Activated CD4-positive, alpha-beta T cell treated with anti-CD3 and anti-CD28 coated beads, Interleukin-2, amount 10 ng/mL, durations not matched to agents 7 days and 5 days (primary cell): ENCODE measurements around the gene WWOX. TPM values are rescaled to one million over a fixed set of nuclear protein-coding genes. Genes with fewer than 3 reads are reported as not detected.

Experiments used
- CTCF ChIA-PET: fragments of 350-600 bp; sonication (Branson Sonifier 250); formaldehyde crosslinking; loops from one replicate; lab custom pipeline; 2021; ENCODE audit warnings: antibody characterized with exemption; lab: Charles Lee
- POLR2A ChIA-PET: fragments of 350-600 bp; sonication (Branson Sonifier 250); formaldehyde crosslinking; loops from one replicate; lab custom pipeline; 2021; ENCODE audit warnings: antibody characterized with exemption; lab: Charles Lee
- DNase-seq: peaks from one replicate; pipeline ENCODE4 v3.0.0-alpha.2; 2020
- H3K27ac Mint-ChIP-seq: one replicate; pipeline ENCODE4 v1.8.0; 2021; ENCODE audit warnings: mild to moderate bottlenecking, moderate library complexity, mixed read lengths
- H3K27me3 Mint-ChIP-seq: one replicate; pipeline ENCODE4 v1.8.0; 2021; ENCODE audit warnings: mixed read lengths
- H3K36me3 Mint-ChIP-seq: one replicate; pipeline ENCODE4 v1.8.0; 2021; ENCODE audit warnings: low read depth, mixed read lengths
- H3K4me1 Mint-ChIP-seq: one replicate; pipeline ENCODE4 v1.8.0; 2021; ENCODE audit warnings: mixed read lengths
- H3K4me3 Mint-ChIP-seq: one replicate; pipeline ENCODE4 v1.8.0; 2021; ENCODE audit warnings: mild to moderate bottlenecking, moderate library complexity, mixed read lengths
- H3K9me3 Mint-ChIP-seq: one replicate; pipeline ENCODE4 v1.8.0; 2021; ENCODE audit warnings: mixed read lengths
- total RNA-seq, 2 experiments: library from RNA; stranded (reverse); gene quantifications; one replicate each; pipeline ENCODE4 v1.2.3, GENCODE V29; 2021

WWOX gene
- total RNA-seq, 2 experiments from 2014 or later, result 22.2 to 28.9 TPM

DNA sequence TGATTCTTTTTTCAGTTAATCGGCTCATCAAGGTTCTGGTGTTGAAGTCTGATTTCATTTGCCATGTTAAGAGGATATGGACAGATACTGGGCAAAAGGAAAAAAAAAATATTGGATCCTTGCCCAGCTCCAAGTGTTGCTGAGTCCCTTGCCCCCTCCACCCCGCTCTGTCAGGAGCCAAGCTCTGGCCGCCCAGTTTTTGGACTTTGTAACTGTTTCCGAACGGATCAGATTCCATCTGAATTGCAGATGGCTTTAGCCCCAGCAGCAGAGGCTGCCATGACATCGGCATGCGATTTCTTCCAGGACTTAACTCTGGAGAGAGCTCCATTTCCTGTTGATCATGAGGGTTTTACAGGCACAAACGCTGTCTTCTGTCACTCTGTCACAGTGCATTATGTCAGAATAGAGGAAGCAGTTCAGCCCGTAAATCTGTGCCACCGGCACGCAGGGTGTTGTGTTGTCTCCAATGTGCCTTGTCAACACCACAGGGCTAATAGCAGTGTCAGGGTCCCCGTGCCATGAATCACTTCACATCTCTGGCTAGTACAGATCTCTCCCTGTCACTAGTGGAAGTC lies 885.5 kb downstream of the WWOX start:
- H3K4me1 Mint-ChIP-seq, result no peaks in the 10 kb centered on the region
- POLR2A ChIA-PET, result no interaction called here
- H3K36me3 Mint-ChIP-seq, result no peaks in the 10 kb centered on the region
- H3K9me3 Mint-ChIP-seq, result peaks cover 7% of the 10 kb centered on the region
- H3K27me3 Mint-ChIP-seq, result no peaks in the 10 kb centered on the region
- H3K4me3 Mint-ChIP-seq, result no peak overlapping the region
- CTCF ChIA-PET, result interaction anchor here (1.8 kb wide), 1 partner anchor 8 kb away, joined by 5 read pairs; no protein-coding TSS in a partner anchor
- H3K27ac Mint-ChIP-seq, result no peak overlapping the region
- no peak for DNase-seq

DNA sequence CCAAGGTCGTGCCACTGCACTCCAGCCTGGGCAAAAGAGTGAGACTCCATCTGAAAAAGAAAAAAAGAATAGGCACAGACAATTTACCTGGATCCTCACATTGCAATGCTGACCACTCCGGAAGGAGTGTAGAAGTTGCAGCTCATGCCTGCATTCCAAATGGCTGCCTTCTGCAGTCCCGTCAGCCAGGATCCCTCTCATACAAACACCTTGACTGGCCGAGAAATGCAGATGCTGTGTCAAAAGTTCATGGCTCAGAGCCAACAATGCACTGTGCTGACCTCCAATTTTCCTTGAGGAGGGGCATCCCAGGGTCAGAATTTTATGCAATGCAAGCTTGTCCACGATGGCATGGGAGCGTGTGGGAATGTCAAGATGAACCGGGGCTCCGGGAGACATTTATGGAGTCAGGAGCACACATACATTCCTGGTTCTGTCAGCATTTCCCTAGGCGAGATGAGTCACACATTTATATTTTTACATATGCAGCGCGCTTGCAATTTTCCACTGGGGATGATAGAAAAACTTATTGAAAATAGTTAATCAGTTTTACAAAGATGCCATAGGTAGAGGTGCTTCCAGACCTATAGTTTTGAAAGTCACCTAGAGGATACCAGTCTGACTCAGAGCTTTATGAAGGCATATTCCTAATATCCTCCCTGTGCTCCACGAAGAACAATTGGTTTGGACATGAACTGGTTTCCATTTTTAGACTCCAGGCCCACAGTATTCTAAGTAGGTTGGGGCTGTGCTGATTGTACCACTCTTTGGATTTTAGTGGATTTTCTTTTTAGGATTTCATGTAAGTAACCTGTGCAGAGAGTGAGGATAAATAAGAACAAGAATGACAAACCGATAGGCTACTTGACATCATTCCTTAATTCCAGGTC lies 886.5 kb downstream of the WWOX start:
- Mint-ChIP-seq H3K27ac (no peak overlapping the region), H3K4me3 (no peak overlapping the region), H3K4me1 (no peaks in the 10 kb centered on the region), H3K9me3 (peaks cover 7% of the 10 kb centered on the region), H3K36me3 (no peaks in the 10 kb centered on the region), H3K27me3 (no peaks in the 10 kb centered on the region)
- no peak for DNase-seq
- CTCF ChIA-PET, result interaction anchor here (1.8 kb wide), 1 partner anchor 9 kb away, joined by 5 read pairs; no protein-coding TSS in a partner anchor
- POLR2A ChIA-PET, result no interaction called here

DNA sequence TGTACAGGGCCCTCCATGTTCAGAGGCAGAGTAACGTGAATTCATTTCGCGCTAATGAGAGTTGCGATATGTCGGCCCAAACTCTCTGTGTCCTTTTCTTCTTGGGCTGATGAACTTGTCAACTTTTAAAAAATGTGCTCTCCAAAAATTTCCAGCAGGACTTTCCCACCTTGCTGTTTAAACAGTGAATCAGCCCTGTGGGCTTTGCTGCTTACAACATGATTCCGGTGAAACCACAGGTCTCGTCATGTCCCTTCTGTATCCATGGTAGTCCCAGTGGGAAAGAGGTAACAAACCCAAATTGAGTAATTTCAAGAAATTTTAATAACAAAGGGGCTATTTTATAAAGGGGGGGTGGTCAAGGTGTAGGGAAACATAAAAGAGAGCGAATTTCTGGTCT lies 888.2 kb downstream of the WWOX start:
- H3K27ac Mint-ChIP-seq, result no peak overlapping the region
- H3K4me1 Mint-ChIP-seq, result no peaks in the 10 kb centered on the region
- H3K36me3 Mint-ChIP-seq, result no peaks in the 10 kb centered on the region
- ChIA-PET CTCF (interaction anchor here (0.6 kb wide), 1 partner anchor 615 kb away, joined by 3 read pairs; no protein-coding TSS in a partner anchor), POLR2A (no interaction called here)
- no peaks in the 10 kb centered on the region for H3K27me3 Mint-ChIP-seq
- peaks cover 7% of the 10 kb centered on the region for H3K9me3 Mint-ChIP-seq
- no peak for DNase-seq
- H3K4me3 Mint-ChIP-seq, result no peak overlapping the region

DNA sequence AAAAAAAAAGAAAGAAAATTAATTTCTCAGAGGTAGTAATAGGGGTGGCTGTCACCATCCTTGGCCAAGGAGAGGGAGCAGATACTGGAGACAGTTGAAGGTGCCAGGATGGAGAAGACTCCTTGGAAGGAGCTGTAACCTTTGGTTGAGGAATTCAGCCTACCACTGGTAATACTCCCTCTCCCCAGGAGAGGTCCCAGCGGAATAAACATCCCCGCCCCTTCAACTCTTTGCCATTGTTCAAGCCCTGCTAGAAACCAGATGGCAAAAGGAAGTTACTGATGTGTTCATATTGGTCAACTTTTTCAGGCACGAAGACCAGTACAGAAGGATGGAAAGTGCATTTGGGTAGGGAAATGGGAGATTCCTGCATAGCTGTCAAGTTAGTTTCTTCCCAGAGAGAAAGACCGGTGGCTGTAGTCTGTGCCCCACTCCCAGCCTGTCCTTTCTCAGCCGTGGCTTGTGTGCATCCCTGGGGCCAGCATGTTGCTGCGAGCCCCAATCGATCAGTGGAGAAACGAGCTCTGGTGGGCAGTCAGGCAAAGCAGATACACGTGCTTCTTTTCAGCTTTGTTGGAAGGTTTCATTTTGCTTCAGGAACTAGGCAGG lies 889.0 kb downstream of the WWOX start:
- DNase-seq, result no peak
- no peaks in the 10 kb centered on the region for H3K27me3 Mint-ChIP-seq
- POLR2A ChIA-PET, result no interaction called here

DNA sequence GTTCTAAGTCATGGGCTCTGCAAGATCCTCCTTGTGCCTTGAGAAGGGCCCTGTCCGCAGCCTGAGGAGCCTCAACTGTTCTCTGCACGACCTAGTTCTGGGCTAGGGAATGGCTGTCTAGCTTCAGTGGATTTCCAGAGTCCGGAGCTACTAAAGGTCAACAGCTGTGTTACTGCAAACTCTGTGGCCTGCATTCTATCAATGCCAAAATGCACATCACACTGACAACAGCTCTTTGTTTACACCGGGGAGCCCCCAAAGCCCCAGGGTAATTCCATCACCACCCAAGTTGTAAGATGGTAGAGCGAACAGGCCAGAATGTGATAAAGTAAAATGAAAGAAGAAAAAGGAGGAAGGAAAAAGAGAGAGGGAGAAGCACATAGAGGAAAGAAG lies 890.9 kb downstream of the WWOX start:
- ChIA-PET CTCF (interaction anchor here (0.5 to 1.1 kb wide), 3 partner anchors 13 to 214 kb away, joined by 3 to 5 read pairs (median 4); no protein-coding TSS in a partner anchor), POLR2A (no interaction called here)
- Mint-ChIP-seq H3K4me1 (no peaks in the 10 kb centered on the region), H3K27ac (no peak overlapping the region), H3K4me3 (no peak overlapping the region), H3K9me3 (peaks cover 2% of the 10 kb centered on the region), H3K27me3 (no peaks in the 10 kb centered on the region), H3K36me3 (no peaks in the 10 kb centered on the region)
- DNase-seq, result no peak

More for the DNA sequence above, 889.0 kb downstream of the WWOX start:
- no peak overlapping the region for H3K27ac Mint-ChIP-seq
- CTCF ChIA-PET, result no interaction called here
- H3K4me1 Mint-ChIP-seq, result no peaks in the 10 kb centered on the region
- H3K36me3 Mint-ChIP-seq, result no peaks in the 10 kb centered on the region
- H3K4me3 Mint-ChIP-seq, result no peak overlapping the region
- peaks cover 4% of the 10 kb centered on the region for H3K9me3 Mint-ChIP-seq

DNA sequence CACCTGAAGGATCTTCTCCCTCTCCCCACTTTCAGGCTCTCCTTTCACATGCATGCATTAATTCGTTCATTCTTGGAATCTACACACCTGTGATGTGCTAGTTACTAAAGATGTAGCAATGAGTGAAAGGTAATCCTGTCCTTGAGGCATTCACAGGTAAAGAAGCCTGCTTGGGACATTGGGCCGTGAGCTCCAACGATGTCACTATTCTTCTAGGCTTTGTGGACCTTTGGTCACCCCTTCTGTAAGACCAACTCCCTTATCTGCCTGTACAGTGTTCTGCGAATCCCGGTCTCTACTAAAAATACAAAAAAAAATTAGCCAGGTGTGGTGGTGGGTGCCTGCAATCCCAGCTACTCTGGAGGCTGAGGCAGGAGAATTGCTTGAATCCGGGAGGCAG lies 892.5 kb downstream of the WWOX start:
- no peak for DNase-seq
- Mint-ChIP-seq H3K4me1 (no peaks in the 10 kb centered on the region), H3K27me3 (no peaks in the 10 kb centered on the region), H3K9me3 (peaks cover 1% of the 10 kb centered on the region), H3K36me3 (no peaks in the 10 kb centered on the region), H3K27ac (no peak overlapping the region), H3K4me3 (no peak overlapping the region)
- ChIA-PET CTCF (no interaction called here), POLR2A (no interaction called here)

DNA sequence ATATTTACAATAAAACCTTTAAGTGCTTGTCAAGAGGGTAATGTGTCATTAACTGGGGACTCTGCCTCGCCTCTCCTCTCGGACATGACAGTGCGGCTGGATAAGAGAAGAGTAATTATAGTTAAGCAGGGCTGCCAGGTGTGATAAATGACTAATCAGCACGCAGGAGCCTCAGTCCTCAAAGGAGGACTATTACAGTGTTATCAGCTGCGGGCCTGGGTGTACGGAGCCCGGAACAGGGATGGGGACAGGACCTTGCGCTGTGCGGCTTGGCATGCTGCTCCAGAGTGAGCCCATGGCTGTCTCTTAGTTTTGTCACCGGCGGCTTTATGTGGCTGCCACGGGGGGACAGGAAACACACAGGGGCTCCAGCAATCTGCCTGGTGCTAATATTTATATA lies 893.9 kb downstream of the WWOX start:
- POLR2A ChIA-PET, result no interaction called here
- no peak overlapping the region for H3K27ac Mint-ChIP-seq
- H3K4me1 Mint-ChIP-seq, result no peaks in the 10 kb centered on the region
- H3K36me3 Mint-ChIP-seq, result no peaks in the 10 kb centered on the region
- H3K9me3 Mint-ChIP-seq, result no peaks in the 10 kb centered on the region
- no peak overlapping the region for H3K4me3 Mint-ChIP-seq
- CTCF ChIA-PET, result no interaction called here
- H3K27me3 Mint-ChIP-seq, result no peaks in the 10 kb centered on the region
- DNase-seq, result no peak

DNA sequence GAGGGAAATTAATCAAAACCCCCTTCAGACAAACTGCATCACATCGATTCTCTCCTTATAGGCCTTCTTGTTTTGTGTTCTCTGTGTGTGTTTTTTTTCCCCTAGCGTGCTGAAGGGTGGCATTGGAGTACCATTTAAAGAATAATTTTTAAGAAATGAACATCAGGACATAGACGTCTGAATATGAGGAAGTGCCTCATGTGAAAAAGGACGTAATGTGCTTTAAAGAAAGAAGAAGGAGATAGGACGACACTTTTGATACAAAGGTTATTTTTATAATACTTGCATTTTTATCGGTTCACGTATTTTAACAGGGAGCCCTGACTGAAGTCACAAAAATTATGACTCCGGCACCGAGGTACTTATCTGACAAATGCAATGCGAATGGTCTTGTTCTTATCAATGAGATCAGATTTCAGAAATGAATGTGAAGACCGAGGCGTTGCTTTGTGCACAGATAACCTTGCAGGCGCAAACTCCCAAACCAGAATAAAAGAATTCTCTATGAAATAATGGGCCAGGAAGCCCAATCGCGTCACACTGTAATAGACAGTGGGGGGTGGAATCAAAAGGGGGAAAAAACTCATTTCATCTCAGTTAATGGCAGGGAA lies 894.8 kb downstream of the WWOX start:
- no peak overlapping the region for H3K27ac Mint-ChIP-seq
- H3K27me3 Mint-ChIP-seq, result no peaks in the 10 kb centered on the region
- ChIA-PET POLR2A (no interaction called here), CTCF (no interaction called here)
- DNase-seq, result no peak
- no peaks in the 10 kb centered on the region for H3K4me1 Mint-ChIP-seq
- H3K4me3 Mint-ChIP-seq, result no peak overlapping the region
- H3K36me3 Mint-ChIP-seq, result no peaks in the 10 kb centered on the region
- no peaks in the 10 kb centered on the region for H3K9me3 Mint-ChIP-seq

DNA sequence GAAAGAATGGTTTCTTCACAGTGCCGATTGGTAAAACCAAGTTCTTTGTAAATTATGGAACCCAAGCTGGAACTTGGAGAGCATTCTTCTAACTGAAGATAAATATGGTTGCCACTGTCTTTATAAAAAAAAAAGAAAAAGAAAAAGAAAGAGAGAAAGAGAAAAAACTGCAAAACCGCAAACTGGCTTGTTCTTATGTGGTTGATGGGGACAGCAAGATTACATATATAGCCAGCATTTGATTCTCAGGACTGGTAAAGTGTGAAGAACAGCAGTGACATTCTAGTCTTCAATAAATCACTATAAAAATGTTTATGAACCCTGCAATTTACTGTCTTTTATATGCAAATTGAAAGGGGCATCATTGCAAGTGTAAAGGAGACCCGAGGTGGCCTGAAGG lies 896.0 kb downstream of the WWOX start:
- H3K4me3 Mint-ChIP-seq, result no peak overlapping the region
- ChIA-PET POLR2A (interaction anchor here (0.6 kb wide), 1 partner anchor 93 kb away, joined by 4 read pairs; no protein-coding TSS in a partner anchor), CTCF (no interaction called here)
- no peaks in the 10 kb centered on the region for H3K27me3 Mint-ChIP-seq
- H3K4me1 Mint-ChIP-seq, result no peaks in the 10 kb centered on the region
- DNase-seq, result no peak
- no peaks in the 10 kb centered on the region for H3K36me3 Mint-ChIP-seq
- no peak overlapping the region for H3K27ac Mint-ChIP-seq
- no peaks in the 10 kb centered on the region for H3K9me3 Mint-ChIP-seq

DNA sequence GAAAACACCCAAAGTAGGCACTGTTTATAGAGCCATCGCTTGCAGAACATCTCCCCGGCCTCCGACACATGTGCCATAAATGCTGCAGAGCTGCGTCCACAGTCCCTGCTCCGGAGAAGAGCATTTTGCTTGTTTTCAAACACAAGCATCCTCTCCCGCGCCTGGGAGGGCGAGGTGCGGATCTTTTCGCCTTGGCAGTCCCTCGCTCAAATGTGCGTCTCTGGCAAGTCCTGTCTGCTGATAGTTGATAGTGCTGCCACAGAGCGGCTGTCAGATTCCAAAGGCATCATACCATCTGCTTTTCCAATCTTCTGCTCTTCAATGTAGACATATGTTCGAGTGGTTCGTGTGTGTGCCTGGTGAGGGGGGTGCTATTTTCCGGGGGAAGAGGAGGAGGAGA lies 897.3 kb downstream of the WWOX start:
- no peaks in the 10 kb centered on the region for H3K9me3 Mint-ChIP-seq
- no peaks in the 10 kb centered on the region for H3K4me1 Mint-ChIP-seq
- no peak overlapping the region for H3K4me3 Mint-ChIP-seq
- no peaks in the 10 kb centered on the region for H3K27me3 Mint-ChIP-seq
- no peak for DNase-seq
- CTCF ChIA-PET, result no interaction called here
- H3K27ac Mint-ChIP-seq, result no peak overlapping the region
- H3K36me3 Mint-ChIP-seq, result no peaks in the 10 kb centered on the region
- POLR2A ChIA-PET, result no interaction called here

DNA sequence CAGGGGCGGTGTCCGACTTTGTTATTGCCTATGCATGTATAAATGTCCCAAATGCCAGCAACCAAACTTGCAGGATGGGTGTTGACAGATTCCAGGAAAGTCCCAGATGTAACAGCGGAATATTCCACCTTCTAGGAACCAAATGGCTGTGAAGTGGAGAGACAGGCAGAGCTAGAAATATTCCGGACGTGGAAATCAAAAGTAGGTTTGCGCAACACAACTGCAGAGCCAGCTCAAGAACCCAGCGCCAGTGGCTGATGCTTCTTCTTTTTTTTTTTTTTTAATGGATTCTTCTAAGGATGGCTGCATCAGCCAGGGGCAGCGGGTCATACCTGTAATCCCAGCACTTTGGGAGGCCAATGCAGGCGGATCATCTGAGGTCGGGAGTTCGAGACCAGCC lies 899.4 kb downstream of the WWOX start:
- Mint-ChIP-seq H3K36me3 (no peaks in the 10 kb centered on the region), H3K27ac (no peak overlapping the region), H3K4me1 (no peaks in the 10 kb centered on the region), H3K4me3 (no peak overlapping the region), H3K27me3 (no peaks in the 10 kb centered on the region), H3K9me3 (no peaks in the 10 kb centered on the region)
- ChIA-PET POLR2A (no interaction called here), CTCF (interaction anchor here (0.6 kb wide), 1 partner anchor 176 kb away, joined by 3 read pairs; no protein-coding TSS in a partner anchor)
- DNase-seq, result no peak

DNA sequence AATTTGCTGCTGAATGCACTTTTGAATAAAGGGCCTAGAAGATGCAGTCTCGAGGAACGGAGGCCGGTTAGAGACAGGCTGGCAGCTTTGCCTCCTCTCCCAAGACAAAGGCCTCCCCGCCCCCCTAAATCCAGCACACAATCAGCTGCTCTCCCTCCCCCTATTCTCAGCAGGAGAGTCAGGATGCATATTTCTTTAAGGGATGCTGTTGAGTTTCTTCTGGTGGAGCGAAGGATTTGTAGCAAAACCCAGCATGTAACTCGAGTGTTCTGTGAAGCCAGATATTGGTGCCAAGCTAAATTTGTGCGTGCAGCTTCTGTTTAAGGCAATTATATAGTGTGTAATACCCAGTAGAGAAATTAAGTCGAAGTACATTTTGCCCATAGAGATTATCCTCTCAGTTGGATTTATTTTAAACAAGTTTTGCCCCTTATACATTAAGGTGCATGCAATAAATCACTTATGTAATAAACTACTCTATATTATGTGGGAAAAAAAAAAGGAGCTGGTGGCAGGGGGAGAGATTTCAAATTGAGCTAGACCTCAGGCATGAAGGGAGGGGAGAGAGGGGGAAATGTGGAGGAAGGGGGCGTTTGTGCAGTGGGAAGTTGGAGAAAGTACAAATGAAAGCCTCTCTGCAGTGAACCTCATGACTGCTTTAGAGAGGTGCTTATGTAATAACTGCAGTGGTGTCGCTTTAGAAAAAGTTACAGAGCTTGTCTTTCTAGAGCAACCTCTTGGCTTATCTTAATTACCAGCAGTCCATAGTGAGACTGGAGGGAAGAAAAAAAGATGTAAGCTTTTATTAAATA lies 901.9 kb downstream of the WWOX start:
- CTCF ChIA-PET, result interaction anchor here (0.6 to 1.0 kb wide), 4 partner anchors 19 to 1476 kb away, joined by 3 to 7 read pairs (median 4); no protein-coding TSS in a partner anchor
- no peaks in the 10 kb centered on the region for H3K9me3 Mint-ChIP-seq
- H3K4me3 Mint-ChIP-seq, result no peak overlapping the region
- DNase-seq, result no peak
- POLR2A ChIA-PET, result no interaction called here
- H3K36me3 Mint-ChIP-seq, result no peaks in the 10 kb centered on the region
- H3K27me3 Mint-ChIP-seq, result no peaks in the 10 kb centered on the region
- H3K4me1 Mint-ChIP-seq, result no peaks in the 10 kb centered on the region
- no peak overlapping the region for H3K27ac Mint-ChIP-seq
